Astrocyte of the cerebellum (primary cell): ENCODE results near the gene FXN.

ENCODE experiments used
- DNase-seq: peaks from one replicate; pipeline ENCODE4 v3.0.0-alpha.2; 2011; ENCODE audit warnings: low read depth
- H3K4me3 ChIP-seq: 2 replicates; pipeline ENCODE4 v1.5.1; 2011; ENCODE audit warnings: mild to moderate bottlenecking, low read depth, low read length, moderate library complexity
- in situ Hi-C: cut with HindIII; loops from 2 replicates; pipeline ENCODE4 v1.10.0; 2017; ENCODE audit warnings: low sequenced_read_pairs
- TF ChIP-seq, protein P1 (sequence below): IDR thresholded peaks from 2 replicates; pipeline ENCODE4 v1.5.1; 2012; ENCODE audit warnings: low read length, low read depth, moderate library complexity, mild to moderate bottlenecking; ENCODE audit errors: missing control alignments

FXN gene

DNA sequence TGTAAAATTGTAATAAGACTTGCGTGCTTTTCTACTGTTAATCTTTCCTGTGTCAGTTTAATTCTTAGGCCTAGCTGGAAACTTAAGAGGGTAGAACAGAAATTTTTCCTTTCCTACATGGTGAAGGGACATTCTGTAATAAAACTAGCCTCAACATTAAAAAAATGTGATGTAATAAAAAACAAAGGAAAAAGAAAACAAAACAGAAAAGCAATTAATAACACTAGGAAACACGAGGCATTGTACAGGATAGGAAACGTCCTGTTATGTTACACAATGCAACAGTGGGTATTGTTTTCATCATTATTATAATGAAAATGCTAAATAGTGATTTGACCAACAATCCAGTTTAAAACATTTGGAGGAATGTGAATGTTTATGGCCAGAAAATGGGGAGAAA is 47.8 kb downstream of the FXN start:
- no peak for DNase-seq
- H3K4me3 ChIP-seq: no peak overlapping the region
- in situ Hi-C loops: no loop called here
- TF ChIP-seq, protein P1, sequence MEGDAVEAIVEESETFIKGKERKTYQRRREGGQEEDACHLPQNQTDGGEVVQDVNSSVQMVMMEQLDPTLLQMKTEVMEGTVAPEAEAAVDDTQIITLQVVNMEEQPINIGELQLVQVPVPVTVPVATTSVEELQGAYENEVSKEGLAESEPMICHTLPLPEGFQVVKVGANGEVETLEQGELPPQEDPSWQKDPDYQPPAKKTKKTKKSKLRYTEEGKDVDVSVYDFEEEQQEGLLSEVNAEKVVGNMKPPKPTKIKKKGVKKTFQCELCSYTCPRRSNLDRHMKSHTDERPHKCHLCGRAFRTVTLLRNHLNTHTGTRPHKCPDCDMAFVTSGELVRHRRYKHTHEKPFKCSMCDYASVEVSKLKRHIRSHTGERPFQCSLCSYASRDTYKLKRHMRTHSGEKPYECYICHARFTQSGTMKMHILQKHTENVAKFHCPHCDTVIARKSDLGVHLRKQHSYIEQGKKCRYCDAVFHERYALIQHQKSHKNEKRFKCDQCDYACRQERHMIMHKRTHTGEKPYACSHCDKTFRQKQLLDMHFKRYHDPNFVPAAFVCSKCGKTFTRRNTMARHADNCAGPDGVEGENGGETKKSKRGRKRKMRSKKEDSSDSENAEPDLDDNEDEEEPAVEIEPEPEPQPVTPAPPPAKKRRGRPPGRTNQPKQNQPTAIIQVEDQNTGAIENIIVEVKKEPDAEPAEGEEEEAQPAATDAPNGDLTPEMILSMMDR: no peak

DNA sequence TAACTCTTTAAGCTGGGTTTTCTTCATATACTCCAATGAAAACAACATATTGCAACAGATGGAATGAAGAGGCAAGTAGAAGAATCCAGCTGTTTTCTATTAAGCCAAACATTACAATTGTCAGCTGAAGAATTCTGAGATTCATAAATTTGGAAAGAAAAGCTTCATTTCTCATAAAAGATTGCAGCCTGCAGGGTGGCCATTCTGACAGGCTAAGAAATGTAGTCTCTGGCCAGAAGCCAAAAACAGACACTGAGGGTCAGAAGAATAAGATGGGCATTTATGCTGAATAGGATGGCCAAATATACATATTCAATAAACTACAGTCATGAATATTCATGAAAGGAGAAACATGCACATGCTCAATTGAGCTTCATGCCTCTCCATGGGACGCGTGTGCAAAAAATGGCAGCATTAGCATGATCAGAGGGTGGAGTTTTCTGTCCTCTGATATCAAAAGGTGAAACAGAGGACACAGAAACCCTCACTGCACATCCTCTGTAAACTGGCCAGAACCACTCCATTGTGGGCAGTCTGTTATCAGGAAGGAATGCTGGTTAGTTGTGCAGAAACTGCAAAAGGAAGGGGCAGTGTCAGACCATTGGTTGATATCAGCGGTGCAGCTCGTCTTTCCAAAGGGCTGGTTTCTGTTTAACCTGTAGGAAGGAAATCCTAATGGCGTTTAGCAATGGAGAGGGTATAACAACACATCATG is 50.2 kb downstream of the FXN start:
- TF ChIP-seq, protein P1: no peak
- in situ Hi-C loops: no loop called here
- H3K4me3 ChIP-seq: no peak overlapping the region
- no peak for DNase-seq

DNA sequence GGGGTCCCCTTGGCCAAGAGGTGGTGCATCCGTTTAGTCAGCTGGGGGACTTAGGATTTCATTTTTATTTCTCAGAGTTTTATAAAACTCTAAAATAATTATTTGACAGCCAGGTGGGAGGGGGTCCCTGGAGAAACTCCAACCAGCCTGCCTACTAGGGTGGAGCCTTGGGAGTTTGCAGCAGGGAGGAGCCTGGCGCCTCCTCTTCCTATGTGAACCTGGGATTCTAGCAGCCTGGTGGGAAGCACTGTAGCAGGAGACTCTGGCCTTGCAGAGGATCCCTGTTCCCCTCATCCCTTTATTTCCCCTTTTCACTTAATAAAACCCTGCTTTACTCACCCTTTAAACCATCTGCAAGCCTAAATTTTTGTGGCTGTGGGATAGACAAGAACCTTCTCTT is 50.8 kb downstream of the FXN start:
- H3K4me3 ChIP-seq: no peak overlapping the region
- no peak for DNase-seq
- in situ Hi-C loops: no loop called here
- TF ChIP-seq, protein P1: no peak

DNA sequence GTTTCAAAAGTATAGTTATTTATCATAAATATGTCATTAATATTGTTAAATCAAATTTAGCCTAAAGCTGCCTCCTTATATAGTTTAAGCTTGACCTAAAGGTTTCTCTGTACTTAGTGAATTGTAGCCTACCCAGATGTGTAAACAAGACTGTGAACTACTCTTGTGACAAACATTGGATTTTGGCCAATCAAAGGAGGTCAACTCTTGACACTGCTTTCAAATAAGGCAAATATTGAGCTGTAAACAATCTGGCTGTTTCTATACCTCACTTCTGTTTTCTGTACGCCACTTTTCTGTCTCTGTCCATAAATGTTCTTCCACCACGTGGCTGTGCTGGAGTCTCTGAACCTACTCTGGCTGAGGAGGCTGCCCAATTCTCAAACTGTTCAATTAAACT is 51.2 kb downstream of the FXN start:
- in situ Hi-C loops: no loop called here
- TF ChIP-seq, protein P1: no peak
- DNase-seq: no peak
- H3K4me3 ChIP-seq: no peak overlapping the region

DNA sequence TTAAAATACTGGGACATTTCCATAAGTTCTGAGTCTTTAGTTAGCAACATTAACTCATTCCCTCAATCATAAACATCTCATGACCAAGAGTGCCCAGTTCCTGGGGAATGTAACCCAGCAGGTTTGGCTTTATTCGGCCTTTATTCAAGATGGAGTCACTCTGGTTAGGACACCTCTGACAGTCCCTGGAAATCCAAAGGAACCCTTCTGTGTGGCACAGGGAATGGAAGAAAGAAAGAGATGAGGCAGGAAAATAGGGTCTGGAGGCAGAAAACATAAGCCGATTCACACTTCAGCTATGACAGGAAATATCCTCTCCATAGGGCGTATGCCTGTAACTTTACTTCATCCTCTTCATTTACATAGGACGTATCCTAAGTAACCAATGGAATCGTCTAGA is 53.5 kb downstream of the FXN start:
- no peak for DNase-seq
- H3K4me3 ChIP-seq: no peak overlapping the region
- in situ Hi-C loops: no loop called here
- TF ChIP-seq, protein P1: no peak

DNA sequence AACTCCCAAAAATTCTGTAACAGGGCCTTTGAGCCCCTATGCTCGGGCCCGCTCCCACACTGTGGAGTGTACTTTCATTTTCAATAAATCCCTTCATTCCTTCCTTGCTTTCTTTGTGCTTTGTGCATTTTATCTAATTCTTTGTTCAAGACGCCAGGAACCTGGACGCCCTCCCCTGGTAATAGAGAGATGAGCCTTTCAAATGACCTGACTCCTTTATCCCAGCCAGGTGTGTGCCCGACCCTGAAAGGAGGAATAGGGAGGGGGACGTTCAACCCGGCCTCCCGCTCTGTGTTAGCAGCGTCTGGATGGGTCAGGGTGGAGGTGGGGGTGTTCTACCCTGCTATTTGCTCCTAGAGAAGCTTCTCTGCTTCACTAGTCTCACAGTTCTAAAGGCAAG is 53.9 kb downstream of the FXN start:
- DNase-seq: no peak
- in situ Hi-C loops: no loop called here
- H3K4me3 ChIP-seq: no peak overlapping the region
- TF ChIP-seq, protein P1: no peak
